Measurements from ENCODE around the gene ELOVL6.
"Not testable (repeated sequence)": the region's sequence is repeated elsewhere in the genome, so short reads cannot be mapped to it uniquely, and the experiment has no call there.

Gene ELOVL6

DNA sequence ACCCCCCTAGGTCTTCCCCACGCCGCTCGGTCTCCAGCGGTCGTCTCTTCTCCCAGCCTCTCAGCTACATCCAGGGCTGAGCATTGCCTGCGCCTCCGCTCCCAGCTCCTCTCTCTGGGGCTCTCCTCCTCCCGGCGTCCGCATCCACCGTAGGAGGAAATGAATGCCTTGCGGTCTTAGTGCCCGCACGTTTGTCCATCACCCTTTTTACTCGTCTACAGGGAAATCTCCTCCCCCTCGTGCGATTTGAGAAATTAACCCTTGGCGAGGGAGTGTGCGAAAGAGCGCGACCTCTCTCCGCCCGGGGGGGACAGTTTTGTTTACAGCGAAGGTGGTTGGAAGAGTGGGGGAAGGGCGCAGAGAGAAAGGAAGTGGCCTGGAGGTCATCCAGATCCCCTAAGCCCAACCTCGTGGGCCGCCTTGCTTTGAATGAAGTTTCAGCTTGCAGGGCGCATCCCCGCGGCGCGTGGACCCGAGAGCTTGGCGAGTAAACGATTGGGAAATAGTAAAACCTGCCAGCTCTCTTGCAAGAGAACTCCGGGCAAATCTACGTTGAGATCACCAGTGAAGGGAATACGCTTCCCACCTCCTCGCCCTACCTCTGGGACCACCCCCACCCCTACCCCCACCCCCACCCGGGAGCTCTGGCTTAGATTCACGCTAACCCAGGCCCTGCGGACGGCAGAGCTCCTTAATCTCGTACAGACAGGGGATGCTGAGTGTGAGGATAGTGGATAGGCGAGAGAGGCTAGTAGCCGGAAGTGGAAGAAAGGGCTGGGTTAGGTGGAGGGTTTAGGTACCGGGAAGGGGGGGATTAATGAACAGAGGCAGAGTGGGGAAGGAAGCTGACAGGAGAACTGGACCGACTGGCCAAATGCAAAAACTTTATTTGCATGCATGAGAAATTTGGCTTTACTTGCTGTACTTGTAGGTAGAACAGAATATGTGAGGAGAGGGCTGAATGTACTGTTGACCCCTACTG is at the start of gene ELOVL6:
Gene ELOVL6 (minus strand): TSS at position 181 of the 982 bp plus-strand sequence. CDS start 280 bp downstream, outside the sequence.
- H3K4me3 ChIP-seq (ENCODE audit: low read length) = peak within 1 kb of the TSS; percentile 88
- DNase-seq (ENCODE audit: low read depth) = no peak
- TF ChIP-seq, protein P1, sequence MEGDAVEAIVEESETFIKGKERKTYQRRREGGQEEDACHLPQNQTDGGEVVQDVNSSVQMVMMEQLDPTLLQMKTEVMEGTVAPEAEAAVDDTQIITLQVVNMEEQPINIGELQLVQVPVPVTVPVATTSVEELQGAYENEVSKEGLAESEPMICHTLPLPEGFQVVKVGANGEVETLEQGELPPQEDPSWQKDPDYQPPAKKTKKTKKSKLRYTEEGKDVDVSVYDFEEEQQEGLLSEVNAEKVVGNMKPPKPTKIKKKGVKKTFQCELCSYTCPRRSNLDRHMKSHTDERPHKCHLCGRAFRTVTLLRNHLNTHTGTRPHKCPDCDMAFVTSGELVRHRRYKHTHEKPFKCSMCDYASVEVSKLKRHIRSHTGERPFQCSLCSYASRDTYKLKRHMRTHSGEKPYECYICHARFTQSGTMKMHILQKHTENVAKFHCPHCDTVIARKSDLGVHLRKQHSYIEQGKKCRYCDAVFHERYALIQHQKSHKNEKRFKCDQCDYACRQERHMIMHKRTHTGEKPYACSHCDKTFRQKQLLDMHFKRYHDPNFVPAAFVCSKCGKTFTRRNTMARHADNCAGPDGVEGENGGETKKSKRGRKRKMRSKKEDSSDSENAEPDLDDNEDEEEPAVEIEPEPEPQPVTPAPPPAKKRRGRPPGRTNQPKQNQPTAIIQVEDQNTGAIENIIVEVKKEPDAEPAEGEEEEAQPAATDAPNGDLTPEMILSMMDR (conservative IDR thresholded peaks at IDR 0.05; ENCODE audit: low read depth, low read length) = no peak

- no peak for DNase-seq (ENCODE audit: low read depth)
- no peak overlapping the region for H3K4me3 ChIP-seq (ENCODE audit: low read length)
- TF ChIP-seq, protein P1 (conservative IDR thresholded peaks at IDR 0.05; ENCODE audit: low read depth, low read length) = no peak
Measured at GRCh38 chr4:110248100-110248499, 49.7 kb upstream of the ELOVL6 start.

- no peak for DNase-seq (ENCODE audit: low read depth)
- no peak overlapping the region for H3K4me3 ChIP-seq (ENCODE audit: low read length)
- TF ChIP-seq, protein P1 (conservative IDR thresholded peaks at IDR 0.05; ENCODE audit: low read depth, low read length) = no peak
Measured at GRCh38 chr4:110247591-110247990, 49.2 kb upstream of the ELOVL6 start.

DNA sequence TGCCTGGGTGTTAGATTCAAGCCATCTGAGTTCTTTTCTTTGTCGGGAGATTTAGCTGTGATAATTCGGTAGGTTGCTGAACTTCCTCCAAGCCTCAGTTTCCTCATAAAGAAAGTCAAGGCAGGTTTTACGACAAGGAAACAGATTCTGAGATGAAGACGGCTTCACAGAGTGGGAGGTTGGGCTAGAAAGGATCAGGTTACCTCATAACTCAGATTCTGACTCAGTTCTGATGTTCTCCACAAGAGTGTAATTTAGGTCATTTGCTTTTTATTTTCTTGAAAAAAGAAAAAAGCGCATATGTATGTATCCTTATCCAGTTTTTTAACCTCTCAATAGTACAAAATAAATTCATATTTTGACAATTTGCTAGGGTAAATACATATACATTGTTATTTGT is 47.2 kb upstream of the ELOVL6 start:
- H3K4me3 ChIP-seq (ENCODE audit: low read length) = no peak overlapping the region
- no peak for DNase-seq (ENCODE audit: low read depth)
- TF ChIP-seq, protein P1 (conservative IDR thresholded peaks at IDR 0.05; ENCODE audit: low read depth, low read length) = no peak

- TF ChIP-seq, protein P1 (conservative IDR thresholded peaks at IDR 0.05; ENCODE audit: low read depth, low read length) = no peak
- H3K4me3 ChIP-seq (ENCODE audit: low read length) = no peak overlapping the region
- no peak for DNase-seq (ENCODE audit: low read depth)
Measured at GRCh38 chr4:110236324-110236723, 37.9 kb upstream of the ELOVL6 start.

GRCh38 chr4:110233581-110233980 is 35.2 kb upstream of the ELOVL6 start:
- not testable (repeated sequence) for DNase-seq (ENCODE audit: low read depth); H3K4me3 ChIP-seq (ENCODE audit: low read length)

GRCh38 chr4:110231869-110232268 is 33.5 kb upstream of the ELOVL6 start:
- no peak overlapping the region for H3K4me3 ChIP-seq (ENCODE audit: low read length)
- no peak for DNase-seq (ENCODE audit: low read depth)
- TF ChIP-seq, protein P1 (conservative IDR thresholded peaks at IDR 0.05; ENCODE audit: low read depth, low read length) = no peak

Data from retinal pigment epithelial cell (primary cell).